ENCODE results near the gene ZFYVE19.

DNA sequence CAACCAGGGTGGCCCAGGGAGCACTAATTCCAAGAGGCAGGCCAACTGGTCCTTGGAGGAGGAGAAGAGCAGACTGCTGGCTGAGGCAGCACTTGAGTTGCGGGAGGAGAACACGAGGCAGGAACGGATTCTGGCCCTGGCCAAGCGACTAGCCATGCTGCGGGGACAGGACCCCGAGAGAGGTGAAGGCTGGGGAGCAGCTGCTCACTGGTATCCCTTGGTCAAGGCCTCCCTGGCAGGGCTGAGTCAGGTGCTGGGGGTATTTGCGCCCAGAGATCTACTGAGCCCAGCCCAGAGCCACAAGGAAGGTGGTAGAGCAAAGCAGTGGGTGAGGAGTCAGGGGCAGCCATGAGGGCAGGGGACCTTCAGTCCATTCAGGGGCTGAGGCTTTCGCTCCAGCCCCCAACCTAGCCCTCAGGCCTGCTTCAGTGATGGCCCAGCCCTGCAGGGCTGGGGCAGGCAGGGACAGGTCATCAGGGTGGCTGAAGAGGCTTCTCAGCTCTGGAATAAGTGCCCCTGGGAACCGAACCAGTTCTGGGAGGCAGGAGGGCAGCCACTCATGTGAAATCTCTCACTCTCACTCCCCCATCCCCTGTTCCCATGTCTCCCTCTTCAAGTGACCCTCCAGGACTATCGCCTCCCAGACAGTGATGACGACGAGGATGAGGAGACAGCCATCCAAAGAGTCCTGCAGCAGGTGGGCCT, 6.0 kb downstream of the ZFYVE19 start:
- no peak for TF ChIP-seq GATA3 (IDR thresholded peaks at IDR 0.05; ENCODE audit: low read depth, low read length)
- no peak for TF ChIP-seq GATA2 (IDR thresholded peaks at IDR 0.05; ENCODE audit: low read depth, low read length)
